Vagina (tissue), 2 donors: ENCODE data around the gene CSNK1E.

Source experiments
- CTCF ChIP-seq, 3 experiments: fragments of 450-650 bp in 2 of 3; fragments of 200-600 bp in 1 of 3; sonication (generic) in 1 of 3; IDR thresholded peaks; one replicate each; pipeline ENCODE4 v1.5.1; 2017 to 2019; ENCODE audit warnings: antibody characterized with exemption in 3 of 3, mild to moderate bottlenecking in 2 of 3, moderate library complexity in 2 of 3
- POLR2AphosphoS5 ChIP-seq, 2 donors: sonication (generic); formaldehyde crosslinking; IDR thresholded peaks; one replicate each; pipeline ENCODE4 v1.9.0; 2017; ENCODE audit warnings: antibody characterized with exemption in 2 of 2, mild to moderate bottlenecking in 2 of 2, low read depth in 1 of 2; ENCODE audit not compliant: insufficient read depth in 1 of 2

DNA sequence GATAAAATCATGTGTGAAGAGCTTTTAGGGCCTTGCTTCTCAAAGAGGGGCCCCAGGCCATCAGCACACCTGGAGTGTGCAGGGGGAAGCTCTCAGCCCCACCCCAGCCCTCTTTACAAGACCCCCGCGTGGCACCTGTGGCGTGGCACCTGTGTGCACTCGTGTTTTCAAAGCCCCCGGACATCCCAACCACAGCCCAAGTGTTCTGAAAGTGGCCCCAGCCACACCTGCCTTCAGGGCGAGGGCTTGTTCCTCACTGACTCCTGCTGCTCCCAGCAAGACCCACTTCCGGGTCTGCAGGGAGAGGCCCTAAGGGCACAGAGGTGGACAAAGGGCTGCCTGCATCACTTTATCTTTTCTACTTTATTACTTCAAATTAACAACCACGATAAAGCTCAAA, 26.9 kb downstream of the CSNK1E start:
- TF ChIP-seq CTCF (IDR thresholded peaks at IDR 0.05) = no peak
- no peak for TF ChIP-seq POLR2AphosphoS5 (IDR thresholded peaks at IDR 0.05; ENCODE audit: insufficient read depth in 1 of 2, low read depth in 1 of 2)
